ENCODE results near the gene MESP2.

The MESP2 gene

GRCh38 chr15:89743011-89743410 is 33.1 kb upstream of the MESP2 start:
- in situ Hi-C loops (cut with HindIII; ENCODE audit: low sequenced_read_pairs): no loop called here
- no peak for DNase-seq (ENCODE audit: low read depth, low spot score)
- no peak overlapping the region for H3K4me3 ChIP-seq (ENCODE audit: low read depth, low read length)
- TF ChIP-seq CTCF (IDR thresholded peaks at IDR 0.05; ENCODE audit: low read depth, low read length): no peak

GRCh38 chr15:89743594-89743993 is 32.5 kb upstream of the MESP2 start:
- in situ Hi-C loops (cut with HindIII; ENCODE audit: low sequenced_read_pairs): no loop called here

GRCh38 chr15:89745131-89745530 is 31.0 kb upstream of the MESP2 start:
- in situ Hi-C loops (cut with HindIII; ENCODE audit: low sequenced_read_pairs): no loop called here
- TF ChIP-seq CTCF (IDR thresholded peaks at IDR 0.05; ENCODE audit: low read depth, low read length): no peak
- no peak for DNase-seq (ENCODE audit: low read depth, low spot score)
- H3K4me3 ChIP-seq (ENCODE audit: low read depth, low read length): no peak overlapping the region

More at GRCh38 chr15:89743594-89743993, 32.5 kb upstream of the MESP2 start:
- H3K4me3 ChIP-seq (ENCODE audit: low read depth, low read length): no peak overlapping the region
- no peak for DNase-seq (ENCODE audit: low read depth, low spot score)
- no peak for TF ChIP-seq CTCF (IDR thresholded peaks at IDR 0.05; ENCODE audit: low read depth, low read length)

DNA sequence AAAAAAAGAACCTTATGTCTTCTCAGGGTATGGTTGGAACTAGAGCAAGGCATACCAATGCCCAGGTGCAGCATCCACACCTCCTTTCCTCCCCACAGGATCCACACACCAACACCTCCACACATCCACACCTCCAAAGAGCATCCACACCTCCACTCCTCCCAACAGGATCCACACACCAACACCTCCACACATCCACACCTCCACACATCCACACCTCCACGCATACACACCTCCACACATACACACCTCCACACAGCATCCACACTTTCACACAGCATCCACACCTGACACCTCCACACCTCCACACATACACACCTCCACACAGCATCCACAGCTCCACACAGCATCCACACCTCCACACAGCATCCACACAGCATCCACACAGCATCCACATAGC is 30.4 kb upstream of the MESP2 start:
- TF ChIP-seq CTCF (IDR thresholded peaks at IDR 0.05; ENCODE audit: low read depth, low read length): no peak
- DNase-seq (ENCODE audit: low read depth, low spot score): no peak
- in situ Hi-C loops (cut with HindIII; ENCODE audit: low sequenced_read_pairs): no loop called here
- H3K4me3 ChIP-seq (ENCODE audit: low read depth, low read length): no peak overlapping the region

DNA sequence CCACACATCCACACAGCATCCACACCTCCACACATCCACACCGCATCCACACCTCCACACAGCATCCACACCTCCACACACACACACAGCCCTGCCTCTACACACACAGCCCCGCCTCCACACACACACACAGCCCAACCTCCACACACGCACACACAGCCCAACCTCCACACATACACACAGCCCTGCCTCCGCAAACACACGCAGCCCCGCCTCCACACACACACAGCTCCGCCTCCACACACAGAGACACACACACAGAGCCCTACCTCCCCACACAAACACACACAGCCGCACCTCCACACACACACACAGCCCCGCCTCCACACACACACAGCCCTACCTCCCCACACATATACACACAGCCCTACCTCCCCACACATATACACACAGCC is 29.7 kb upstream of the MESP2 start:
- in situ Hi-C loops (cut with HindIII; ENCODE audit: low sequenced_read_pairs): no loop called here

GRCh38 chr15:89747708-89748682 is 28.1 kb upstream of the MESP2 start:
- in situ Hi-C loops (cut with HindIII; ENCODE audit: low sequenced_read_pairs): no loop called here
- H3K4me3 ChIP-seq (ENCODE audit: low read depth, low read length): no peak overlapping the region
- no peak for DNase-seq (ENCODE audit: low read depth, low spot score)
- no peak for TF ChIP-seq CTCF (IDR thresholded peaks at IDR 0.05; ENCODE audit: low read depth, low read length)

More for the DNA sequence above, 29.7 kb upstream of the MESP2 start:
- H3K4me3 ChIP-seq (ENCODE audit: low read depth, low read length): no peak overlapping the region
- no peak for DNase-seq (ENCODE audit: low read depth, low spot score)
- no peak for TF ChIP-seq CTCF (IDR thresholded peaks at IDR 0.05; ENCODE audit: low read depth, low read length)
